BJ (cell line): ENCODE data around the gene TTC28. TPM values are rescaled to one million over a fixed set of nuclear protein-coding genes. Genes with fewer than 3 reads are reported as not detected.
"Not testable (repeated sequence)": the region's sequence is repeated elsewhere in the genome, so short reads cannot be mapped to it uniquely, and the experiment has no call there.

Experiments used
- CTCF ChIA-PET: fragments of 350-600 bp; formaldehyde crosslinking; extraction: SDS; loops from one replicate; lab custom pipeline; 2021; ENCODE audit warnings: antibody characterized with exemption, inconsistent platforms; lab: Yijun Ruan, JAX
- POLR2A ChIA-PET: fragments of 300-600 bp; sonication (Branson Sonifier 250); formaldehyde crosslinking; extraction: SDS; loops from one replicate; lab custom pipeline; 2021; ENCODE audit warnings: antibody characterized with exemption; lab: Charles Lee
- DNase-seq: peaks from one replicate; pipeline ENCODE4 v3.0.0-alpha.2; 2011; ENCODE audit warnings: low read depth
- H3K27me3 ChIP-seq: 2 replicates; pipeline ENCODE4 v1.6.0; 2011; ENCODE audit warnings: low read length; ENCODE audit not compliant: control insufficient read depth, insufficient read depth
- H3K36me3 ChIP-seq: 2 replicates; pipeline ENCODE4 v1.5.1; 2011; ENCODE audit warnings: low read length; ENCODE audit not compliant: control insufficient read depth, insufficient read depth
- H3K4me3 ChIP-seq: 2 replicates; pipeline ENCODE4 v1.5.1; 2011; ENCODE audit warnings: low read depth, mild to moderate bottlenecking, control low read depth, low read length
- CTCF ChIP-seq: IDR thresholded peaks from 2 replicates; pipeline ENCODE4 v1.5.1; 2011; ENCODE audit warnings: low read depth, mild to moderate bottlenecking, control low read depth, inconsistent platforms, low read length, moderate library complexity; ENCODE audit not compliant: insufficient read depth
- polyA plus RNA-seq: library from polyadenylated mRNA; depleted of rRNA; stranded (reverse); fragments of >200 nt; gene quantifications from 2 replicates; pipeline ENCODE4 v1.2.3, GENCODE V29; 2011

Gene TTC28
- polyA plus RNA-seq, 1 experiment, result 8.7 TPM

GRCh38 chr22:28506150-28506535, 173.5 kb downstream of the TTC28 start:
- TF ChIP-seq CTCF, result no peak
- Histone ChIP-seq H3K27me3 (no peaks in the 10 kb centered on the region), H3K4me3 (no peak overlapping the region), H3K36me3 (no peaks in the 10 kb centered on the region)
- ChIA-PET POLR2A (no interaction called here), CTCF (interaction anchor here (0.6 to 1.3 kb wide), 3 partner anchors 9 to 890 kb away, joined by 3 to 5 read pairs (median 3); no protein-coding TSS in a partner anchor)
- DNase-seq, result no peak

- Histone ChIP-seq H3K4me3 (no peak overlapping the region), H3K36me3 (no peaks in the 10 kb centered on the region), H3K27me3 (no peaks in the 10 kb centered on the region)
- ChIA-PET CTCF (interaction anchor here (0.6 to 1.3 kb wide), 4 partner anchors 9 to 889 kb away, joined by 3 to 5 read pairs (median 3); no protein-coding TSS in a partner anchor), POLR2A (no interaction called here)
- TF ChIP-seq CTCF, result no peak
- DNase-seq, result no peak
Observed at GRCh38 chr22:28505416-28506149, 174.1 kb downstream of the TTC28 start.

GRCh38 chr22:28500006-28500405, 179.6 kb downstream of the TTC28 start:
- Histone ChIP-seq H3K4me3 (no peak overlapping the region), H3K36me3 (no peaks in the 10 kb centered on the region), H3K27me3 (no peaks in the 10 kb centered on the region)
- POLR2A ChIA-PET, result no interaction called here
- no peak for DNase-seq
- CTCF ChIA-PET, result interaction anchor here (0.6 to 1.2 kb wide), 2 partner anchors 449 to 882 kb away, joined by 3 read pairs; no protein-coding TSS in a partner anchor
- no peak for TF ChIP-seq CTCF

GRCh38 chr22:28498044-28498443, 181.6 kb downstream of the TTC28 start:
- ChIA-PET CTCF (no interaction called here), POLR2A (no interaction called here)
- no peak for TF ChIP-seq CTCF
- no peak overlapping the region for H3K4me3 ChIP-seq
- no peaks in the 10 kb centered on the region for H3K27me3 ChIP-seq
- H3K36me3 ChIP-seq, result no peaks in the 10 kb centered on the region
- DNase-seq, result no peak

- Histone ChIP-seq H3K36me3 (no peaks in the 10 kb centered on the region), H3K4me3 (no peak overlapping the region), H3K27me3 (no peaks in the 10 kb centered on the region)
- POLR2A ChIA-PET, result interaction anchor here (0.6 kb wide), 1 partner anchor 13 kb away, joined by 3 read pairs; no protein-coding TSS in a partner anchor
- CTCF ChIA-PET, result interaction anchor here (1.2 to 1.7 kb wide), 2 partner anchors 8 to 13 kb away, joined by 3 to 5 read pairs; no protein-coding TSS in a partner anchor
- no peak for DNase-seq
- TF ChIP-seq CTCF, result no peak
Observed at GRCh38 chr22:28497188-28497587, 182.5 kb downstream of the TTC28 start.

- H3K36me3 ChIP-seq, POLR2A ChIA-PET, CTCF ChIA-PET, H3K4me3 ChIP-seq, H3K27me3 ChIP-seq, DNase-seq: not testable (repeated sequence)
Observed at GRCh38 chr22:28491289-28491688, 188.4 kb downstream of the TTC28 start.
